WERI-Rb-1 (cell line): Measurements from ENCODE around the gene IZUMO4.
"Not testable (repeated sequence)": the region's sequence is repeated elsewhere in the genome, so short reads cannot be mapped to it uniquely, and the experiment has no call there.

Experiments used
- DNase-seq: peaks from one replicate; pipeline ENCODE4 v3.0.0-alpha.2; 2020
- H3K27ac ChIP-seq: fragments of 250-450 bp; sonication (Bioruptor Pico); 2 replicates; pipeline ENCODE4 v1.5.1; 2020; ENCODE audit warnings: mild to moderate bottlenecking, moderate library complexity
- H3K27me3 ChIP-seq: fragments of 250-450 bp; sonication (Bioruptor Pico); 2 replicates; pipeline ENCODE4 v1.5.1; 2021; ENCODE audit warnings: mild to moderate bottlenecking, low read depth, moderate library complexity; ENCODE audit not compliant: insufficient read depth, severe bottlenecking
- H3K36me3 ChIP-seq: fragments of 250-450 bp; sonication (Bioruptor Pico); 2 replicates; pipeline ENCODE4 v1.5.1; 2020; ENCODE audit warnings: mild to moderate bottlenecking, moderate library complexity
- H3K4me3 ChIP-seq: 2 replicates; pipeline ENCODE4 v1.5.1; 2011; ENCODE audit warnings: low read depth, mild to moderate bottlenecking, control low read depth, low read length
- H3K9me3 ChIP-seq: fragments of 250-450 bp; sonication (Bioruptor Pico); 2 replicates; pipeline ENCODE4 v1.5.1; 2021; ENCODE audit warnings: mild to moderate bottlenecking, moderate library complexity; ENCODE audit not compliant: severe bottlenecking
- TF ChIP-seq, protein P1 (sequence below): IDR thresholded peaks from 2 replicates; pipeline ENCODE4 v1.5.1; 2011; ENCODE audit warnings: low read depth, mild to moderate bottlenecking, control low read depth, inconsistent platforms, low read length

The IZUMO4 gene

DNA sequence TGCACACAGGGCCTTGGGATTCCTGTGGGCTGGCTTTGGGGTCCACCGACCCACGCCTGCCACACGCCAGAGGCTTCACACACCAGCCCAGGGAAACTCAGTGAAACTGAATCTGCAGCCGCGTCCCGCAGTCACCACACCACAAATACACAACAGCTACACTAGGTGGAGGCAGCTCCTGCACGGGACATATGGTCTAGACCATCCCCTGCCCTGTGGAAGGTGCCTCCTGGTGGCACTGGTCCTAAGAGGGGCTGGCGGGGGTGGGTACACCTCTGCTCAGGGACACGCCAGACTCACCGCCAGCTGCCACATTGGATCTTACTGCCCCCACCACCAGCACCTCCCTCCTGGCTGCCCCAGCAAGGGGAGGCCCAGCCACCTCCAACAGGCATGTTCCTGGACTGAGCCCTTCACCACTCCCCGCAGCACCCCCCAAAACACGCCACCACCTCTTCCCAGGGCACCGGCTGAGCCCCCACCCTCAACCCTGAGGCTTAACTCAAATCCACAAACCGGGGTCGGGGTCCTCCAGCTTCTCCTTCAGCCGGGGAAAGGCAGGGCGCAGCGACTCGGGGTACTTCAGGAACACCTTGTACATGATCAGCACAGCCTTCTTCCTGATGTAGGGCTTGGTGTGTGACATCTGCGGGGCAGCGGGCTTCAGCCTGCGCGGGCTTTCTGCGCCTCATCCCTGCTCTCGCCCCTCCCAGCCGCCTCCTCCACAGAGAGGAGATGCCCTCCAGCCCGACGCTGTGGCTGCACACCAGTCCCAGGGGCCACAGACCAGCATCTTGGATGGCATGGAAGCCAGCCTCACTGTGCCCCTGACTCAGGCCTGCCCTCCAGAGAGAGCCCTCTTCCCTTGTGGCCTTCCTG is 33.4 kb downstream of the IZUMO4 start:
- Histone ChIP-seq H3K9me3 (no peaks in the 10 kb centered on the region), H3K27me3 (no peaks in the 10 kb centered on the region), H3K27ac (no peak overlapping the region), H3K4me3 (no peak overlapping the region), H3K36me3 (peaks cover 72% of the 10 kb centered on the region)
- TF ChIP-seq, protein P1, sequence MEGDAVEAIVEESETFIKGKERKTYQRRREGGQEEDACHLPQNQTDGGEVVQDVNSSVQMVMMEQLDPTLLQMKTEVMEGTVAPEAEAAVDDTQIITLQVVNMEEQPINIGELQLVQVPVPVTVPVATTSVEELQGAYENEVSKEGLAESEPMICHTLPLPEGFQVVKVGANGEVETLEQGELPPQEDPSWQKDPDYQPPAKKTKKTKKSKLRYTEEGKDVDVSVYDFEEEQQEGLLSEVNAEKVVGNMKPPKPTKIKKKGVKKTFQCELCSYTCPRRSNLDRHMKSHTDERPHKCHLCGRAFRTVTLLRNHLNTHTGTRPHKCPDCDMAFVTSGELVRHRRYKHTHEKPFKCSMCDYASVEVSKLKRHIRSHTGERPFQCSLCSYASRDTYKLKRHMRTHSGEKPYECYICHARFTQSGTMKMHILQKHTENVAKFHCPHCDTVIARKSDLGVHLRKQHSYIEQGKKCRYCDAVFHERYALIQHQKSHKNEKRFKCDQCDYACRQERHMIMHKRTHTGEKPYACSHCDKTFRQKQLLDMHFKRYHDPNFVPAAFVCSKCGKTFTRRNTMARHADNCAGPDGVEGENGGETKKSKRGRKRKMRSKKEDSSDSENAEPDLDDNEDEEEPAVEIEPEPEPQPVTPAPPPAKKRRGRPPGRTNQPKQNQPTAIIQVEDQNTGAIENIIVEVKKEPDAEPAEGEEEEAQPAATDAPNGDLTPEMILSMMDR = no peak
- DNase-seq = no peak

- H3K4me3 ChIP-seq, H3K27ac ChIP-seq, H3K27me3 ChIP-seq, H3K9me3 ChIP-seq, DNase-seq: not testable (repeated sequence)
- H3K36me3 ChIP-seq = peaks cover 73% of the 10 kb centered on the region
Observed at GRCh38 chr19:2131012-2131975, 34.6 kb downstream of the IZUMO4 start.

DNA sequence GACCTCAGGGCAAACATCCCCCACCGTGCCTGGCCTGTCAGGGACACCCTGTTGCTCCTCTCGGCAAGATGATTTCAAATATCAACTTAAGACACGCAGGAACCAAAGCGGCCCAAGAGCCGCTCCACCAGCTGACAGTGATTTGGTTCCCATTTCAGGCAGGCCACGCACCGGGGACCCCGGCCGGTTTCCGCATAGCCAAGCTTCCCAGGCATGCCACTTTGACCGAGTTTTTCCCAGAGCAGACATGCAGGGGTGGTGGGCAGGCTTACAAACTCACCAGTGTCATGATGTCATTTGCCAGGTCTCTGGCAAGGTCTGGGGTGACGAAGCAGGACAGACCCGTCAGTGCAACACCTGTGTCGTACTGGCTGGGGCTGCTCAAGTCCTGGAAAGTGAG is 35.5 kb downstream of the IZUMO4 start:
- Histone ChIP-seq H3K9me3 (no peaks in the 10 kb centered on the region), H3K4me3 (no peak overlapping the region), H3K36me3 (peaks cover 74% of the 10 kb centered on the region), H3K27me3 (no peaks in the 10 kb centered on the region), H3K27ac (no peak overlapping the region)
- TF ChIP-seq, protein P1 = no peak
- no peak for DNase-seq

GRCh38 chr19:2132731-2133490 is 36.2 kb downstream of the IZUMO4 start:
- TF ChIP-seq, protein P1 = no peak
- Histone ChIP-seq H3K36me3 (peaks cover 74% of the 10 kb centered on the region), H3K9me3 (no peaks in the 10 kb centered on the region), H3K4me3 (no peak overlapping the region), H3K27ac (no peak overlapping the region), H3K27me3 (no peaks in the 10 kb centered on the region)
- DNase-seq = no peak

DNA sequence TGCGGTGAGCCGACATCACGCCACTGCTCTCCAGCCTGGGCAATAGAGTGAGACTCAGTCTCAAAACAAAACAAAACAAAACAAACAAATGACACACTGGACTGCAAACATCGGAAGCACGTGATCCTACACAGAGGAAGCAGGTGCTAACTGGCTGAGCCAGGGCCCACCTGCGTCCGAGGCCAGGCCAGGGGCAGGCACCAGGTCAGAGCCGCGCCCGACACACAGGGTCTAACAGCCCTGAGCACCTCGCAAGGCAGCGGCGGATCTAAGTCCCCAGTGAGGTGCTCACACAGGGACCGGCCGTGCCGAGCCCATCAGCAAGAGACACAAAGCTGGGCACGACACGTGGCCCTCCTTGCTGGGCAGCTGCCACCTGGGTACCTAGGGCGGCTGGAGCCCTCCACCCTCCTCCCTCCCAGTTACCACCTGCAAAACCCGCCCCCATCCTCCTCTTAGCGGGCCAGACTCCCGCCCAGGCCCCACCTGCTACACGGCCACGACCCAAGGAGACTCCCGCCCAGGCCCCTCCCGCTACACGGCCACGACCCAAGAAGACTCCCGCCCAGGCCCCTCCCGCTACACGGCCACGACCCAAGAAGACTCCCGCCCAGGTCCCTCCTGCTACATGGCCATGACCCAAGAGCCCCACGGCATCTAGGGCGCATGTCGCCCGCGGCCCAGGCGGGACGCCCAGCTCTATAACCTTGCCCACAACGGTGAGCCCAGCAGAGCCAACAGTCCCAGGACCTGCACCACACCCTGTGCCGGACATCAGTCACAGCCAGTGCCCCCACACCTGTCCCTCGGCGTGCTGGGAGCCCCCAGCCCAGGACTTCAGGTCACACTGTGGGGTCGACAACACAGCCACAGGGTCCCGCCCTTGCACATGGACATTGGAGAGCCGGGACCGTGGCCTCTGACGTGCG is 39.0 kb downstream of the IZUMO4 start:
- Histone ChIP-seq H3K27me3 (no peaks in the 10 kb centered on the region), H3K4me3 (no peak overlapping the region), H3K36me3 (peaks cover 62% of the 10 kb centered on the region), H3K9me3 (no peaks in the 10 kb centered on the region), H3K27ac (no peak overlapping the region)
- DNase-seq = no peak
- TF ChIP-seq, protein P1 = no peak
